ENCODE measurements around the gene KRTAP10-3.

GRCh38 chr21:44578371-44579055 lies 19.9 kb upstream of the KRTAP10-3 start:
- TF ChIP-seq, protein P1, sequence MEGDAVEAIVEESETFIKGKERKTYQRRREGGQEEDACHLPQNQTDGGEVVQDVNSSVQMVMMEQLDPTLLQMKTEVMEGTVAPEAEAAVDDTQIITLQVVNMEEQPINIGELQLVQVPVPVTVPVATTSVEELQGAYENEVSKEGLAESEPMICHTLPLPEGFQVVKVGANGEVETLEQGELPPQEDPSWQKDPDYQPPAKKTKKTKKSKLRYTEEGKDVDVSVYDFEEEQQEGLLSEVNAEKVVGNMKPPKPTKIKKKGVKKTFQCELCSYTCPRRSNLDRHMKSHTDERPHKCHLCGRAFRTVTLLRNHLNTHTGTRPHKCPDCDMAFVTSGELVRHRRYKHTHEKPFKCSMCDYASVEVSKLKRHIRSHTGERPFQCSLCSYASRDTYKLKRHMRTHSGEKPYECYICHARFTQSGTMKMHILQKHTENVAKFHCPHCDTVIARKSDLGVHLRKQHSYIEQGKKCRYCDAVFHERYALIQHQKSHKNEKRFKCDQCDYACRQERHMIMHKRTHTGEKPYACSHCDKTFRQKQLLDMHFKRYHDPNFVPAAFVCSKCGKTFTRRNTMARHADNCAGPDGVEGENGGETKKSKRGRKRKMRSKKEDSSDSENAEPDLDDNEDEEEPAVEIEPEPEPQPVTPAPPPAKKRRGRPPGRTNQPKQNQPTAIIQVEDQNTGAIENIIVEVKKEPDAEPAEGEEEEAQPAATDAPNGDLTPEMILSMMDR (IDR thresholded peaks at IDR 0.05; ENCODE audit: low read depth, low read length) = no peak
- TF ChIP-seq EZH2phosphoT487 (IDR thresholded peaks at IDR 0.05; ENCODE audit: low read depth) = no peak
